ENCODE measurements around the gene ADAMTS17.

DNA sequence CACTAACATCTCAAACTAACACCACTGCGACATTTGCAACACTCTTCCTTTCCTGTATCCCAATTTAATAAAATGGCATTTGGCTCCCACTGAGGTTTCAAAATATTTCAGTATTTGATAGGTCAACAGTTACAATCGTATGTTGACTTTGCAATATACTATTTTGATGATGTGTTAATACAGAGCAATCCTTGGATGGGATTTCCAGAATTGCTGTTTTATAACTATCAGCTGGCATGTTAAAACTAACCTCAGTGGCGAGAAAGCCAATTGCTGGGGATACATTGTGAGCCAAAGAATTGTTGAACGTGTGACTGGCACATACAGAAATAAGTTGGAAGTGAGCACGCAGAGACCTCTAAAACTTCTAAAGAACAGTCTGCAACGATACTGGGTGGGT lies 382.4 kb downstream of the ADAMTS17 start:
- no peak for TF ChIP-seq POLR2A (IDR thresholded peaks at IDR 0.05)
- TF ChIP-seq, protein P1, sequence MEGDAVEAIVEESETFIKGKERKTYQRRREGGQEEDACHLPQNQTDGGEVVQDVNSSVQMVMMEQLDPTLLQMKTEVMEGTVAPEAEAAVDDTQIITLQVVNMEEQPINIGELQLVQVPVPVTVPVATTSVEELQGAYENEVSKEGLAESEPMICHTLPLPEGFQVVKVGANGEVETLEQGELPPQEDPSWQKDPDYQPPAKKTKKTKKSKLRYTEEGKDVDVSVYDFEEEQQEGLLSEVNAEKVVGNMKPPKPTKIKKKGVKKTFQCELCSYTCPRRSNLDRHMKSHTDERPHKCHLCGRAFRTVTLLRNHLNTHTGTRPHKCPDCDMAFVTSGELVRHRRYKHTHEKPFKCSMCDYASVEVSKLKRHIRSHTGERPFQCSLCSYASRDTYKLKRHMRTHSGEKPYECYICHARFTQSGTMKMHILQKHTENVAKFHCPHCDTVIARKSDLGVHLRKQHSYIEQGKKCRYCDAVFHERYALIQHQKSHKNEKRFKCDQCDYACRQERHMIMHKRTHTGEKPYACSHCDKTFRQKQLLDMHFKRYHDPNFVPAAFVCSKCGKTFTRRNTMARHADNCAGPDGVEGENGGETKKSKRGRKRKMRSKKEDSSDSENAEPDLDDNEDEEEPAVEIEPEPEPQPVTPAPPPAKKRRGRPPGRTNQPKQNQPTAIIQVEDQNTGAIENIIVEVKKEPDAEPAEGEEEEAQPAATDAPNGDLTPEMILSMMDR (IDR thresholded peaks at IDR 0.05): no peak

Data from testis (tissue), 2 donors.